HG03442 (cell line): ENCODE results near the gene UBTD2.
"Not testable (repeated sequence)": the region's sequence is repeated elsewhere in the genome, so short reads cannot be mapped to it uniquely, and the experiment has no call there.

Source experiments
- ATAC-seq: cut with Tn5 transposase; IDR thresholded peaks from one replicate; pipeline ENCODE4 v1.9.1; 2021; ENCODE audit warnings: mild to moderate bottlenecking, moderate library complexity; ENCODE audit not compliant: unreplicated experiment

UBTD2 gene

GRCh38 chr5:172293054-172293744 lies 9.6 kb upstream of the UBTD2 start:
- peak; percentile 97 for ATAC-seq

GRCh38 chr5:172291837-172292236 lies 8.3 kb upstream of the UBTD2 start:
- ATAC-seq, result not testable (repeated sequence)

DNA sequence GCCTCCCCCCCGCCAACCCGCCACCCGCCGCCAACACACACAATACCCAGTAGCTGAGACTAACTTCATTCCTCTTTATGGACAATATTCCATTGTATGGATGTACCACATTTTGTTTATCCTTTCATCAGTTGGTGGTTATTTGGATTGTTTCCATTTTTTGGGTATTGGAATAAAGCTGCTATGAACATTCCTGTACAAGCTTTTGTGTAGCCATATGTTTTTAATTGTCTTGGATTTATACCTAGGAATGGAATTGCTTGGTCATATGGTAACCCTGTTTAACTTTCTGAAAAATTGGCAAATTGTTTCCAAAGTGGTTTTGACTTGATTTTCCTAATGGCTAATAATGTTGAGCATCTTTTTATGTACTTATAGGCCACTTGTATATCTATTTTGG lies 4.9 kb upstream of the UBTD2 start:
- ATAC-seq, result no peak

DNA sequence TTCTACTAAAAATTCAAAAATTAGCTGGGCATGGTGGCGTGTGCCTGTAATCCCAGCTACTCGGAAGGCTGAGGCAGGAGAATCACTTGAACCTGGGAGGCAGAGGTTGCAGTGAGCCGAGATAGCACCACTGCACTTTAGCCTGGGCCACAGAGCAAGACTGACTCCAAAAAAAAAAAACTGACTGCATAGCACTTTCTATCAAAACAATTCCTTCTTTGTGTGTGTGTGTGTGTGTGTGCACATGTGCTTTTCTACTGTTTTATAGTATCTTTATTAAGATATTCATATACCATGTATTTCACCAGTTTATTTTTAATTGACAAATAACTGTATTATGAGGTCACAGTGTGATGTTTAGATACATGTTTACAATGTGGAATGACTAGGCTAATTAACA lies 3.6 kb upstream of the UBTD2 start:
- ATAC-seq, result not testable (repeated sequence)

- no peak for ATAC-seq
These were observed 1.9 kb upstream of the UBTD2 start for GRCh38 chr5:172285226-172286143.

DNA sequence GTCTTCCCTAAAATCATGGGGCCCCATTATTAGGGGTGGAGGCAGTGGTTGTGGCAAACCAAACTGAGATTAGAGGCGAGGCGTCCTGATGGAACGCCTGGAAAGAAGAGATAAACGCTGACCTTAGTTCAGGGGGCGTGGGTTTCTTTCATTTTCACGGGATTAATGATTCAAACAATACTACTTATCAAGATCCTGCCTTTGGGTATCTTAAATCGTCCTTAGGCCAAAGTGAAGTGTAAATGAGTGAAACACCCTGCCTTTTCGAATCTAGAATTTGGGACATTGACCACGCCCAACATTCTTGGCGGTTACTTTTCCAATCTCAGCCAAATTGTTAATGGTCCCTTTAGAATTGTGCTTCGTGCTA lies 1.0 kb upstream of the UBTD2 start:
- ATAC-seq, result no peak

- ATAC-seq, result peak; percentile 76
These were observed 472 bp upstream of the UBTD2 start for GRCh38 chr5:172283862-172284610.

- ATAC-seq, result no peak
These were observed 1.1 kb downstream of the UBTD2 start for GRCh38 chr5:172282272-172283019.

DNA sequence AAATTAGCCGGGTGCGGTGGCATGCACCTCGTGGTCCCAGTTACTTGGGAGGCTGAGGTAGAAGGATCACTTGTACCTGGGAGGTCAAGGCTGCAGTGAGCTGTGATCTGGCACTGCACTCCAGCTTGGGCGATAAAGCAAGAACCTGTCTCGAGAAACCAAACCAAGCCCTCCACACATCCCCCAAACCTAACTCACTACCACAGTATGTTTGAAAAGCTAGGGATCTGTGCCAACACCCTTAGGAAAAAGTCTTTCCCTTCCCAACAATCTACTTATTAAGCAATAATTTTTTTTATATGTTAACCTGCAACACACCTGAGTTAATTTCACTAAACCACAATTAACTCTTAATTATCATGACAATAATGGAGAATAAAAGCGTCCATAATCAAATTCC lies 2.2 kb downstream of the UBTD2 start:
- no peak for ATAC-seq

DNA sequence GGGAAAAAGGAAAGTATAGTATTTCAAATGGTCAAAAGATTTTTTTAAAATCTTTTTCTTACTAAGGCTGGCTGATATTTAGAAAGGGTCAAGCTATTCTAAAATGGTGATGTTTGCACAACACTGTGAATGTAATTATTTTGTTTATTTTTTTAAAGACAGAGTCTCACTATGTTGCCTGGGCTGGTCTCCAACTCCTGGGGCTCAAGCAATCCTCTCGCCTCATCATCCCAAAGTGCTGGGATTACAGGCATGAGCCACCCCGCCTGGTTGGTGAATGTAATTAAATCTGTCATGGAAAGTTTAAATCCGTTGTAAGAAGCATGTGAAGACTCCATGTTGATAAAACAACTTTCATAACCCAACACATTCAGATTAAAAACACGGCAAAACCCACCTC lies 2.6 kb downstream of the UBTD2 start:
- ATAC-seq, result no peak

- ATAC-seq, result no peak
These were observed 3.2 kb downstream of the UBTD2 start for GRCh38 chr5:172280317-172280716.

GRCh38 chr5:172278356-172278755 lies 5.2 kb downstream of the UBTD2 start:
- no peak for ATAC-seq

DNA sequence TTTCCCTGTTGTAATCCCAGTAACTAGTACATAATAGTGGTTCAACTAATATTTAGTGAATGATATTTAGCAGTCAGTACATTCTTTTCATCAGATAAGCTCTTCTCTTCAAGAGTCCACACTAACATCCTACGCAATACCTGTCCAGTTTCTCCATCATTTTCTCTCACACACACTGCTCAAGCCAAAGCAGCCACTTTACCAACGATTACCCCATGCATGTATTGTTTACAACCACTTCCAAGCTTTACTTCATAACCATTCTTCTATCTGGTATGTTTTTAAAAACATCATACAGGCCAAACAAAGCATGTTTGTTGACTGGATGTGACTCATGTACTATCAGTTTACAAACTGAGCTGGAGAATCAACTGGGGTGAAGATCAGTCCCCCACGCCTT lies 7.3 kb downstream of the UBTD2 start:
- ATAC-seq, result no peak

- ATAC-seq, result no peak
These were observed 8.4 kb downstream of the UBTD2 start for GRCh38 chr5:172274951-172275753.

DNA sequence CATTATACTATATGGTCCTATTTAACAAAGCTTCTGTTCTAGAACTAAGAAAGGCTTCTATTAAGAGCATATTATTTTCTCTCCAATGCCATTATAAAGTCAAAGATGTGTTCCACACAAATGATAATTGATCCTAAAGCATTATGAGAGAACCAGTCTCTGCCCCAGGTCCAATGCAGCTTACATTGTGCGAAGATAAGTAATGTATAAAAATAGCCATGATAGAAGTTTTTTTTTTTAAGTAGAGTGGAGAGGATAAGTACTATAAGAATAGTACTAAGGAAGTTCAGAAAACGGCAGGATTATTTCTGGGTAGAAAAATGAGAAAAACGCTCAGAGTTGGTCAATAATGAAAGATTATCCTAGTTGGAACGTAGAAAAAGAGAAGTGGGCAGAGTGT lies 15.6 kb downstream of the UBTD2 start:
- no peak for ATAC-seq

DNA sequence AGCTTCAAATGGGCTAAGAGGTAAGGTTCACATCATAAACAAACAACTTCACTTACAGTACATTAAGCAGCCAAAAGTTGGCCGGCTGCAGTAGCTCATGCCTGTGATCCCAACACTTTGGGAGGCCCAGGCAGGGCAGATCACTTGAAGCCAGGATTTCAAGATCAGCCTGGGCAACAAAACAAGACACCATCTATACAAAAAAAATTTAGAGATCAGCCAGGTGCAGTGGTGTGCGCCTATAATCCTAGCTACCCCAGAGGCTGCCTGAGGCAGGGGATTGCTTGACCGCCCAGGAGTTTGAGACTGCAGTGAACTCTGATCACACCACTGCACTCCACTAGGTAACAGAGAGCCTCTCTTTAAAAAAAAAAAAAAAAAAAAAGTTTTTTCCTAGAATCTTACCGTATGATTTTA lies 16.9 kb downstream of the UBTD2 start:
- ATAC-seq, result no peak

- ATAC-seq, result no peak
These were observed 17.4 kb downstream of the UBTD2 start for GRCh38 chr5:172266071-172266675.

- no peak for ATAC-seq
These were observed 18.7 kb downstream of the UBTD2 start for GRCh38 chr5:172264815-172265395.

GRCh38 chr5:172255444-172255843 lies 28.1 kb downstream of the UBTD2 start:
- ATAC-seq, result no peak
